VCaP (cell line): ENCODE measurements around the gene MUL1.

ENCODE experiments used
- H3K27ac ChIP-seq: fragments of 450-650 bp; 2 replicates; pipeline ENCODE4 v1.5.1; 2017
- CTCF ChIP-seq: fragments of 450-650 bp; conservative IDR thresholded peaks from 2 replicates; pipeline ENCODE4 v1.5.1; 2017; ENCODE audit warnings: mild to moderate bottlenecking, moderate library complexity

The MUL1 gene

DNA sequence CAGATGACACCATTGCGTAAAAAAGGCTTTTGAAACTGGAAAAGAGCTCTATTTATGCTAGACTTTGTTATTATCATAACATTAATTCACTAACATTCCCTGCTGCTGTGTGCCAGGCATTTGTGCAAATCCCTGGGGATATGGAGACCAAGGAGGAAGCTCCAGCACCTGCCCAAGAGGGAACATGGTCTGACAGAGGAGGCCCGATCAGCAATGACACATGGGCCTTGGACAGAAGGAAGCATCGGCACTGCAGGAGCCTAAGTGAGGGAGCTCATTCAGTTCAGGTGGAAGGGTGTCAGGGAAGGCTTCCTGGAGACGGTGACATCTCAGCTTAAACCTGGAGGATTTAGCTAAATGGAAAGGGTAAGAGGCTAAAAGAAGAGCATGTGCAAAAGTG lies 35.8 kb downstream of the MUL1 start:
- no peak overlapping the region; the same call in 1 of the 2 replicates for H3K27ac ChIP-seq
- TF ChIP-seq CTCF: no peak

DNA sequence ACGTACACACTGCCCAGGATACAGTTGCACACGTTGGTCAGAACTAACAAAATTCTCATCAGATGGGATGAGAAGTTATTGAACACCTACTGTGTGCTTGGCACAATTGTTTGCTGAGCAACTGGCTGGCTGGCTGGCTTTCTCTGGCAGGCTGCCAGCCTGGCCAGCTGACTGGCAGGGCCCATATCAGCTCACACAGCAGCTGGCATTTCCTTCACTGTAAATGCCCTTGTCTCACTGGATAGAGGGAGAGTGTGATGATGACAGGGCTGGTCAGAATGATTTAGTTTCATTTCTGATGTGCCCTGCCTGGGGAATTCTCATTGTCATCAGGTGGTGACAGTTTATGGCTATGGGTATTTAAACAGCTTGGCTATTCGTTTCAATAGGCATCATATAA lies 37.8 kb downstream of the MUL1 start:
- TF ChIP-seq CTCF: no peak

DNA sequence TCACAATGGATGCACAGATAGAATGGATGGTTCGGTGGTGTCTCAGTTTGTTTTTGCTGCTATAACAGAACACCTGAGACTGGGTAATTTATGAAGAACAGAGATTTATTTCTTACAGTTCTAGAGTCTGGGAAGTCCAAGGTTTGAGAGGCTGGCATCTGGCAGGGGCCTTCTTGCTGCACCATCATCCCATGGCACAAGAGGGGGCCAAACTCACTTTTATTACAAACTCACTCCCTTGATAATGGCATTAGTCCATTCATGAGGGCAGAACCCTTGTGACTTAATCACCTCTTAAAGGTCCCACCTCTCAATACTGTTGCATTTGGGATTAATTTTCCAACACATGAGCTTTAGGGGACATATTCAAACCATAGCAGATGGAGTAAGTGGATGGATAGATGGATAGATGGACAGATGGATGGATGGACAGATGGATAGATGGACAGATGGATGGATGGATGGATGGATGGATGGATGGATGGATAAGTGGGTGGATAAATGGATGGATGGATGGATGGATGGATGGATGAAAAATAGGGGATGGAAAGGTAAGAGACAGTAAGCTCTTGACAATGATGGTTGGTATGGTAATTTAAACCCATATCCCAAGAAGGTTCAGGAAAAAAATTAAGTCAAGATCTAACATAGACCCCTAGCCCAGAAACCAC lies 38.4 kb downstream of the MUL1 start:
- no peak for TF ChIP-seq CTCF
- H3K27ac ChIP-seq: peak overlapping the region; percentile 59; the same call in 1 of the 2 replicates

More for the DNA sequence above, 37.8 kb downstream of the MUL1 start:
- H3K27ac ChIP-seq: peak overlapping the region; percentile 59

DNA sequence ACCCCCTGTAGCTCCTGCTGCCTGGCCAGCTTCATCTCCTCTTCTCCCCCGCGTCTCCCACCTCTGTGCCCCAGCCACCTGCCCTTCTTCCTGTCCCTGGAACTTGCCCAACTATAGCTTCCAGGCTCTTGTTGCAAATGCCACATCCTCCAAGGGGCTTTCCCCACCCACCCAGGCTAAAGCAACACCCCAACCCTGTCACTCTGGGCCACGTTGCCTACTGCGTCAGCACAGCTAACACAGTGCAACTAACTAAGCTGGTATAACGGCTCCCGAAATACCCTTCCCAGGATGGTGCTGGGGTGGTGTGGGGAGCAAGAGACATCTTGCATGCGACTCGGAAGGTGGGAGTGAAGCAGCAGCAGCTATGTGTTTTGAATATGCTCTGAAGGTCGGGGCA lies 41.7 kb downstream of the MUL1 start:
- no peak for TF ChIP-seq CTCF

GRCh38 chr1:20465187-20465586 lies 42.8 kb downstream of the MUL1 start:
- no peak for TF ChIP-seq CTCF
- no peak overlapping the region for H3K27ac ChIP-seq

More for the DNA sequence above, 41.7 kb downstream of the MUL1 start:
- no peak overlapping the region for H3K27ac ChIP-seq

DNA sequence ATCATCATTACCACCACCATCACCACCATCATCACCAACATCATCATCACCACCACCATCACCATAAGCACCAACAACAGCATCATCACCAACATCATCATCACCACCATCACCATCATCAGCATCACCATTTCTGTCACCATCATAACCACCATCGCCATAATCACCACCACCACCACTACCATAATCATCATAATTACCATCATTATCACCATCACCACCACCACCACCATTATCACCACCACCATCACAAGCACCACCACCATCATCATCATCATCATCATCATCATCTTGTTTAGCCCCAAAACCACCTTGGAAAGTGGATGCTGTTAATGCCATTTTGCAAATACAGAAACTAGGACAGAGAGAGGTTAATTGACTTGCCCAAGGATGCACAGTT lies 44.4 kb downstream of the MUL1 start:
- no peak for TF ChIP-seq CTCF
- no peak overlapping the region for H3K27ac ChIP-seq

- no peak for TF ChIP-seq CTCF
- no peak overlapping the region for H3K27ac ChIP-seq
Observed at GRCh38 chr1:20462397-20462796, 45.6 kb downstream of the MUL1 start.
